LNCaP clone FGC (cell line): ENCODE results near the gene MIER2.

Source experiments
- DNase-seq: peaks from one replicate; pipeline ENCODE4 v3.0.0-alpha.2; 2011; ENCODE audit warnings: low read depth
- H3K4me3 ChIP-seq: 2 replicates; pipeline ENCODE4 v1.5.1; 2011; ENCODE audit warnings: mild to moderate bottlenecking, low read depth, low read length, control low read depth
- TF ChIP-seq, protein P1 (sequence below): IDR thresholded peaks from 2 replicates; pipeline ENCODE4 v1.5.1; 2012; ENCODE audit warnings: mild to moderate bottlenecking; ENCODE audit not compliant: control insufficient read depth, insufficient read depth; ENCODE audit errors: extremely low read depth

MIER2 gene

DNA sequence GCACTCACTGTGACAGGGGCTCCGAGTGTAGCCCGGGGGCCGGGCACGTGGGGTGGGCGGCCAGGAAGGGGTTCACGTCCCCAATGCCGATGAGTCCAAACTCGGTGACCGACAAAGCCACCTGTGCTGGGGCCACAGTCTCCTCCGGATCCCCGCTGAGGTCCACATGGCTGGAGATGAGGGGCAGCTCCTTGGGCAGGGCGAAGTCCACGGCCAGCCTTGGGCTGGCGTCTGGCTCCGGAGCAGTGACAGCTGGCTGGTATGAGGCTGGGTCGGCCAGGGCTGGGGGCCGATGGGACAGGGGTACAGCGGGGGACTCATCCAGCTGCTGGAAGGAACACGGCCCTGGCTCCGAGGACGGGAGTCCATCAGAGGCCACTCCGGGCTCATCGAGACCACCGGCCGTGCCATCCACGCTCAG lies 37.5 kb downstream of the MIER2 start:
- H3K4me3 ChIP-seq = no peak overlapping the region
- no peak for DNase-seq
- TF ChIP-seq, protein P1, sequence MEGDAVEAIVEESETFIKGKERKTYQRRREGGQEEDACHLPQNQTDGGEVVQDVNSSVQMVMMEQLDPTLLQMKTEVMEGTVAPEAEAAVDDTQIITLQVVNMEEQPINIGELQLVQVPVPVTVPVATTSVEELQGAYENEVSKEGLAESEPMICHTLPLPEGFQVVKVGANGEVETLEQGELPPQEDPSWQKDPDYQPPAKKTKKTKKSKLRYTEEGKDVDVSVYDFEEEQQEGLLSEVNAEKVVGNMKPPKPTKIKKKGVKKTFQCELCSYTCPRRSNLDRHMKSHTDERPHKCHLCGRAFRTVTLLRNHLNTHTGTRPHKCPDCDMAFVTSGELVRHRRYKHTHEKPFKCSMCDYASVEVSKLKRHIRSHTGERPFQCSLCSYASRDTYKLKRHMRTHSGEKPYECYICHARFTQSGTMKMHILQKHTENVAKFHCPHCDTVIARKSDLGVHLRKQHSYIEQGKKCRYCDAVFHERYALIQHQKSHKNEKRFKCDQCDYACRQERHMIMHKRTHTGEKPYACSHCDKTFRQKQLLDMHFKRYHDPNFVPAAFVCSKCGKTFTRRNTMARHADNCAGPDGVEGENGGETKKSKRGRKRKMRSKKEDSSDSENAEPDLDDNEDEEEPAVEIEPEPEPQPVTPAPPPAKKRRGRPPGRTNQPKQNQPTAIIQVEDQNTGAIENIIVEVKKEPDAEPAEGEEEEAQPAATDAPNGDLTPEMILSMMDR = no peak

DNA sequence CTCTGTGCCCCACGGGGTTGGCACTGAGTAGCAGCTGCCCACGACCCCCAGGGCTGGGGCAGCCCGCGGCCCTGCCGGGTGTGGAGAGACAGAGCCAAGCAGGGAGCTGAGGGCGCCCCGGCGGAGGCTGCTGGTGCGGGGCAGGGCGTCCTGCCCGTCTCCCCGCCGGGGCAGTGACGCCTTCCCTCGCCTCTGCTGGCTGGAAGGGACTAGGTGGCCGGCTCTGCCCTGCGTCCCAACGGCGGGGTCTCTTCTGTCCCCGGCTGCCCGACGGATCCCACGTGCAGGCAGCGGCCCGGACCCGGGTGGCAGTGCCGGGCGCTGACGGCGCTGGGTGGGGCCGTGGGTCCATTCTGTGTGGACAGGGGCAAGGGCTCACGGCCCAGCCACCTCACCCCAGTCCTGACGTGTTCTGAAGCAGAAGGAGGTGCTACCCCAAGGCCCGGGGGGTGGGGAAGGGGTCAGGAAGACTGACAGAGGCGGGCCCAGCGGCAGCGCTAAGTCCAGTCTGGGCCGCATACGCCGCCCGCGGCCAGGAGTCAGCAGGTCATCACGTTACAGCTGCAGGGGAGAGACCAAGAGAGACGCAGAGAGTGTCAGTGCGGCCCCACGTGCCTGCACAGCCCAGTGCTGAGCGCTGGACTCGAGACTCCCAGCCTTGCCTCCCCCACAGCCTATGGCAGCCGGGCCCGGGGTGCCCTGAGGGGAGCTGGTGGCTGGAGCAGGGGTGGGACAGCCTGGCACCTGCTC lies 38.3 kb downstream of the MIER2 start:
- TF ChIP-seq, protein P1 = no peak
- DNase-seq = no peak
- no peak overlapping the region for H3K4me3 ChIP-seq

DNA sequence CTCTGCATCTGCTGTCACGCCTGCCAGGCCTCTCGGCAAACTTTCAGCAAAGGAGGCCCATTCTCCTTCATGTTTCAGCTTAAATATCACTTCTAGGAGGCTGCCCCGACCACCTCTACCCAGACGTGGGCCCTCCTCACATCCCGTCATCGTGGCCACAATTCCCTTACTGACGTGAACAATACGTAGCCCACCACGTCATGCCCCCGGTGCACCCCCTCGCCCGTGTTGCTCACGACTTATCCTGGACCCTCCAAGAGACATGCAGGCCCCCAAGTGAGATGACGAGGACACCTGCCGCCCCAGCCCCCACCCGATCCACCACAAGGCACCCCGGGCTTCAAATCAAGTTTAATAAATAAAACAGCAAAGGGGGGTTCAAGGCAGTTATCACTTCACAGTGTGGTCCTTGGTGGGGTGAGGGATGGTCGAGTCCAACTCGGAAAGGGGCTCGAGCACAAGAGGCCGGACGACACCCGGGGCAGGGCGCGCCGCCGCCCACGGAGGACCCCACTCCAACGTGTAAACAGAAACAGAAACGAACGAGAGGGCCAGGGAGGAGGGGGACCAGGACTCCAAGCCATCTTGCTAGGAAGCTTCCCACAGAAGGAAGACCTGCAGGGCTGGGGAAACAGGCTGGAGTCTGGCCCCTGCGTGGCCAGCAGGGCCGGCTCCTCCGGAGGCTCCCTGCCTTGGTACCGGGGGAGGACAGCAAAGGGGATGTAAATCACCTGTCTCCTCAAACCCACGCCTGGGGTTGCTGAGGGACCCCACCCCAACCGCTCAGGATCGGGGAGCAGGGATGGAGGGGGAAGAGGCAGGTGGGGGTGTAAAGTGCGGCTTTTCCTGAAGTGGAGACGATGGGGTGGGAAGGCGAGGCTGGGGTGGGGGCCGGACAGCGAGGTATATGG lies 39.1 kb downstream of the MIER2 start:
- TF ChIP-seq, protein P1 = no peak
- DNase-seq = no peak
- H3K4me3 ChIP-seq = no peak overlapping the region

DNA sequence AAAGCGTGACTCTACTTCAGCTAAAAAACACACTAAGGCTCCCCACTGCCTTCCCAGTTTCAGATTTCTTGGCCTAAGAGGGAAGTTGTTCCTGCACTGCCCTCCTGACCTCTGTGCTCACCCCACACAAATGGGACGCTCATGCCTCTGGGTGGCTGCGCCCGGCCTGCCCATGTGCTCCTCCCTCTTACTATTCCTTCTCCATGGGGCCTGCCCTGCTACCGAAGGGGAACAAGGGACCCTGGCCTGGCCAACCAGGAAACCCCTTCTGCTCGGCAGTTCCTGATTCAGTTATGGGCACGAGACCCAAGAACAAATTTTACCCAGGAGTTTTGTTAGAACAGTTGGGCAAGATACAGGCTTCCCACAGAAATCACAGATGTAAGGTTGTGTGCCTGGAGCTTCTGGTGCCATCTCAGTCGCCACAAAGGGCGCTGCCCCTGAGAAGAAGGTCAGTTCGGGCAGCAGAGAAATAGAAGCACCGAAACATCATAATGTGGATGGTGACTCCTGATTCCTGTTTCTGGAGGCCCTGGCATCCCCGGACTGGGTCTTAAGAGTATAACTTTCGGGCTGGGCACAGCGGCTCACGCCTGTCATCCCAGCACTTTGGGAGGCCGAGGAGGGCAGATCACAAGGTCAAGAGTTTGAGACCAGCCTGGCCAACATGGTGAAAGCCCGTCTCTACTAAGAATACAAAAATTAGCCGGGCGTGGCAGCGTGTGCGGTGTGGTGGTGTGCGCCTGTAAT lies 47.9 kb downstream of the MIER2 start:
- TF ChIP-seq, protein P1 = no peak
- no peak for DNase-seq
- H3K4me3 ChIP-seq = no peak overlapping the region

DNA sequence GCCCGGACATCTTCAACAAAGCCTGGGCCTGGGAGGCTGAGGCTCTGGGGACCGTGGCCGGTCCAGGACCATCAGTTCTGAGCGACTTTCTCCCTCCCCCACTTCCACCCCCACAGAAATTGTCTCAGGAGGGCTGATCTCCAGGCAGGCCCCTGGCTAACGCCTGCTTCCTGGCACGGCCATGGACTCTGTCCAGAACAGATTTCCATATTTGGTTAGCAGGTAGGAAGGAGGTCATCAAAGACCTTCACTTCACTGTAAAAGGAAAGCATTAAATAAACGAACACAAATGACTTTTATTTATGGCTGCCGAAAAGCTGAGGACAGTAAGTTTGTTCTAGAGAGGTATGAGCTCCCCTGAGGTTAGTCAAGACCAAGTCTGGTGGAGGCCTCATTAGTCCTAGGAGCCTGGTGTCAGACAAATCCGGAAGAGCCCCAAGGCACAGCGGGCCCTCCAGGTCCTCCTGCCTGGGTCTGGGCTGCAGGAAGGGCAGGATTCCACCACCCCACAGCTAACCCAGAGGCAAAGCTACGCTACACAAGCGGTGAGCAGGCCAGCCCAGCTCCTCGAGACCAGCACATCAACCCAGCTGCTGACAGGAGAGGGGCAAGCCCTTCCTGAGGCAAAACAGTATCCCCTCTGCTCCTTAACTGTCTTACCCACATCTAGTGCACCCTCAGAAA lies 48.8 kb downstream of the MIER2 start:
- no peak for DNase-seq
- TF ChIP-seq, protein P1 = no peak
- H3K4me3 ChIP-seq = no peak overlapping the region
